ENCODE data around the gene DHRS2.

DHRS2 gene

GRCh38 chr14:23613242-23614070 lies 22.7 kb upstream of the DHRS2 start:
- no peak for DNase-seq

- no peak for DNase-seq
Measured at GRCh38 chr14:23614395-23614828, 21.8 kb upstream of the DHRS2 start.

GRCh38 chr14:23615856-23616255 lies 20.3 kb upstream of the DHRS2 start:
- DNase-seq, result no peak

- DNase-seq, result no peak
Measured at GRCh38 chr14:23617539-23617938, 18.6 kb upstream of the DHRS2 start.

- DNase-seq, result no peak
Measured at GRCh38 chr14:23618415-23618988, 17.7 kb upstream of the DHRS2 start.

- no peak for DNase-seq
Measured at GRCh38 chr14:23620177-23620702, 15.9 kb upstream of the DHRS2 start.

- DNase-seq, result no peak
Measured at GRCh38 chr14:23621204-23621931, 14.8 kb upstream of the DHRS2 start.

GRCh38 chr14:23621932-23622730 lies 14.0 kb upstream of the DHRS2 start:
- DNase-seq, result no peak

GRCh38 chr14:23622990-23623389 lies 13.2 kb upstream of the DHRS2 start:
- no peak for DNase-seq

GRCh38 chr14:23623962-23624361 lies 12.2 kb upstream of the DHRS2 start:
- DNase-seq, result no peak

GRCh38 chr14:23624830-23625404 lies 11.2 kb upstream of the DHRS2 start:
- no peak for DNase-seq

- no peak for DNase-seq
Measured at GRCh38 chr14:23626946-23627345, 9.2 kb upstream of the DHRS2 start.

- no peak for DNase-seq
Measured at GRCh38 chr14:23627961-23628360, 8.2 kb upstream of the DHRS2 start.

- DNase-seq, result no peak
Measured at GRCh38 chr14:23629204-23629603, 7.0 kb upstream of the DHRS2 start.

- no peak for DNase-seq
Measured at GRCh38 chr14:23629832-23630396, 6.2 kb upstream of the DHRS2 start.

GRCh38 chr14:23630687-23631086 lies 5.5 kb upstream of the DHRS2 start:
- no peak for DNase-seq

GRCh38 chr14:23631234-23631633 lies 4.9 kb upstream of the DHRS2 start:
- DNase-seq, result no peak

GRCh38 chr14:23631702-23632460 lies 4.3 kb upstream of the DHRS2 start:
- DNase-seq, result peak; percentile 80

GRCh38 chr14:23632461-23633159 lies 3.6 kb upstream of the DHRS2 start:
- no peak for DNase-seq

GRCh38 chr14:23633160-23633701 lies 2.9 kb upstream of the DHRS2 start:
- no peak for DNase-seq

Measured in activated CD4-positive, CD25-positive, alpha-beta regulatory T cell treated with anti-CD3 and anti-CD28 coated beads, Interleukin-2, amount 50 U/mL, for 72 hours (primary cell).